OCI-M2 (cell line): ENCODE results near the gene F7.

ENCODE experiments used
- DNase-seq: peaks from one replicate; lab custom pipeline; 2025; ENCODE audit not compliant: unreplicated experiment; lab: John Stamatoyannopoulos, UW

F7 gene

DNA sequence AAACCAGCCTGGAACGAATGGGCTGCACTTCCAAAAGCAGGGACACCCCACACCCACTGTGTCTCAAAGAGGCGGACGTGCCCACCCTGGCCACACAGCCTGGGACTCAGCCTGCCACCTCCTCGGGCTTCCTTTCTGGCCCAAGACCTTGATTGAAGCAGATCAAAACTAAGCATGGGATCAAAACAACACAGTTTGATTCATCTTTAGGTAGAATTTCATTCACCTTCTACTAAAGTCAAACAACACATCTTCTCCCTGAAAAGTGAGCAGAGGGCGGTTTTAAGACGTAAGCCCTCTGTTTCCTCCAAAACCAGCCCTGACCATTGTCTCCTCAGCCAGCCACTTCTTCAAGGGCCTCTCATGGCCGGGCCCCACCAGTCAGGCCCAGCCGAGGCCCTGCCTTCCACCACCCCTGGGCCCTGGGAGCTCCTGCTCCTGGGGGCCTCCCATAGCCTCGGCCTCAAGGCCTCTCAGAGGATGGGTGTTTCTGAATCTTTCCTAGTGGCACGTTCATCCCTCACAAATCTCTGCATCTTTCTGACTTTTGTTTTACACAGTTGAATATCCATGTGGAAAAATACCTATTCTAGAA lies 10.7 kb downstream of the F7 start:
- no peak for DNase-seq

GRCh38 chr13:113116871-113117271 lies 11.3 kb downstream of the F7 start:
- no peak for DNase-seq

- DNase-seq: no peak
Measured at GRCh38 chr13:113117335-113117872, 11.8 kb downstream of the F7 start.

- DNase-seq: no peak
Measured at GRCh38 chr13:113117911-113118260, 12.3 kb downstream of the F7 start.

- DNase-seq: no peak
Measured at GRCh38 chr13:113118261-113119021, 12.8 kb downstream of the F7 start.

- DNase-seq: no peak
Measured at GRCh38 chr13:113119166-113119821, 13.7 kb downstream of the F7 start.

DNA sequence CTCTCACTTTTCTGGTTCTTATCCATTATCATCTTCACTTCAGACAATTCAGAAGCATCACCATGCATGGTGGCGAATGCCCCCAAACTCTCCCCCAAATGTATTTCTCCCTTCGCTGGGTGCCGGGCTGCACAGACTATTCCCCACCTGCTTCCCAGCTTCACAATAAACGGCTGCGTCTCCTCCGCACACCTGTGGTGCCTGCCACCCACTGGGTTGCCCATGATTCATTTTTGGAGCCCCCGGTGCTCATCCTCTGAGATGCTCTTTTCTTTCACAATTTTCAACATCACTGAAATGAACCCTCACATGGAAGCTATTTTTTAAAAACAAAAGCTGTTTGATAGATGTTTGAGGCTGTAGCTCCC lies 14.2 kb downstream of the F7 start:
- DNase-seq: no peak

GRCh38 chr13:113120300-113121182 lies 14.9 kb downstream of the F7 start:
- DNase-seq: no peak

- DNase-seq: no peak
Measured at GRCh38 chr13:113121183-113121927, 15.8 kb downstream of the F7 start.

GRCh38 chr13:113121928-113122471 lies 16.4 kb downstream of the F7 start:
- DNase-seq: no peak

GRCh38 chr13:113122550-113123225 lies 17.1 kb downstream of the F7 start, which contains the start of gene F10:
Gene F10 (plus strand): TSS chr13:113122799. CDS start chr13:113122856, 57 bp downstream.
- no peak for DNase-seq

- DNase-seq: no peak
Measured at GRCh38 chr13:113123226-113124201, 17.9 kb downstream of the F7 start.

- no peak for DNase-seq
Measured at GRCh38 chr13:113124211-113124970, 18.8 kb downstream of the F7 start.

DNA sequence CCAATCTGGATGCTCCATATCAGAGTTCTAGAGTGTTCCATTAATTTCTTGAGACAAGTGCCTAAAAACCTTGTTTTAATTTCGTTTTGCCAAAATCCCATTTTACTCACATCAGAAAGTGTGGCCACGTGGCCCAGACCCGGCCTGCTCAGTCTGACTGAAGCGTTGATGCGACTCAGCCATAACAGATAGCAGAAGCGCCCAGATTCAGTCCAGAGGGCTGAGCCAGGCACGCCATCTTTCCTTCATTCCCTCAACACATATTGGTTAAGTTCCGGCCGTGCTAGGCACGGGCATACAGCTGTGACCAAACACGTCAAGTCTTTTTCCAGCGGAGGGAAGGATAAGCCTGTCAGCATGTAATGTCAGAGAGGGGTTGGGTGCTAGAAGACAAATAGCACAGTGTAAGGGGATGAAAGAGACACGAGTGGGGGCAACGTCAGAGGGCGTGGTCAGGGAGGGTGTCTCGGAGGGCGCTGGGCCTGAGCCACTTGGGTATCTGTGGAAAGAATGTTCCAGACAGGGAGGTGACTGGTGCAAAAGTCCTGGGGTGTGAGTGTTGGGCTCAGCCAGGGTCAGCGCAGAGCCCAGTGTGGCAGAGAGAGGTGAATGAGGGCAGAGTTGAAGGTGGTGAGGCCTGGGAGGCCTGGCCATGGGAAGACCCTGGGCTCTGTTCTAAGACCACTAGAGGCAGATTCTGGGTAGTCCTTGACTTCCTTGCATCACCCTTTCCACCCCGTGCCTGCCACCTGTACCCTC lies 20.1 kb downstream of the F7 start:
- no peak for DNase-seq

DNA sequence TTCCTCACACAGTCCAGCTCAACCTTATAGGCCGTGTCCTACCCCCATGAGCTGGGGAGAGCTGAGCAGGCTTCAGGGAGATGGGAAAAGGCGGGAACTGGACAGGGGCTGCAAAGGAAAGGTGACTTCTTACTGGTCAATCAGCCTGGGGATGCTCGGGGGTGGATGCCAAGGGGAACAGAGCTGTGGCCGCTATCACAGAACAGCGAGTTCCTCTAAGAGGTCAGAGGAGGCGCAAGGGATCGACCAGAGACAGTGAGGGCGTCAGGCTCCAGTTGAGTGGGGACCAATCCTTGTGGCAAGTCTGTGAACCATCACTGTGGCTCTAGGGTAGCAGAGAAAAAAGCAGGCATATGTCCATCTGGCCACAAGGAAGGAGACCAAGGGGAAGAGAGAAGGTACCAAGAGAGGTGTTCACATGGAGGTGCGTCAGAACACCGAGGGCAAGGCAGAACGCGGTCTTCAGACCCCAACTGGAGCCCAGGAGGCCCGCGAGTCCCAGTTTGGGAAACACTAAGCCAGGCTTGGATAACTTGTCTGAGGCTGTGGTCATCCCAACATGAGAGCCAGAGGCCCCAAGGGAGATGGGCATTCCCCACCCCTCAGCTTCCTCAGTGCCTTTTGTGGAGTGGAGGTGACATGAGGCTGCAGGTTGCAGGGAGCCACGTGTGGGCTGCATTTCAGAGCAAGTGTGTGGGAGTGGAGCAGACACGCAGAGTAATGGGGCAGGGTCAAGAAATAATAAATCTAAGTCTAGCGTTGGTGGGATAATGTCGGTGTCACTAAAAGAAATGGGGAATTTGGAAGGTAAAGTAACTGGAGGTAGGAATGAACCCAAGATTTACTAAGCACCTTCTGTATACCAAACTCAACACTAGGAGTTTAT lies 20.9 kb downstream of the F7 start:
- no peak for DNase-seq

DNA sequence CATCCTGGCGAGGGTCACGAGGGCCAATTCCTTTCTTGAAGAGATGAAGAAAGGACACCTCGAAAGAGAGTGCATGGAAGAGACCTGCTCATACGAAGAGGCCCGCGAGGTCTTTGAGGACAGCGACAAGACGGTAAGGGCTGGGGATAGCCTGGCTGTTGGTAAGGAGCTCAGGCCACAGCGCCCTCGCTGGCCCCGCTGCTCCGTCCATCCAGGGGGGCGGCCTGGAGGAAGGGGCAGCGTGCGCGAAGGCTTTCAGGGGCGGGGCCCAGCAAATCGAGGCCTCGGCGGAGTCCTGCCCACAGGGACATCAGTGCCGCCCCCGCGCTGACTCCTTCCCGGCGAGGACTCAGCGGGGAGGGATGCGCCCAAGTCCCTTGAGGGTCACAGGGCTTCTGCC lies 23.9 kb downstream of the F7 start:
- no peak for DNase-seq
